ENCODE measurements around the gene WDR46. TPM values are rescaled to one million over a fixed set of nuclear protein-coding genes. Genes with fewer than 3 reads are reported as not detected.

The WDR46 gene
- total and polyA plus RNA-seq, 2 of the 13 experiments (the other 11 are each of a cell fraction or from before 2014, with no cell fraction given): 47.4 to 105 TPM

GRCh38 chr6:33247977-33248642, 40.9 kb downstream of the WDR46 start (continued):
- no peak for TF ChIP-seq TBX3 (IDR thresholded peaks at IDR 0.05; ENCODE audit: borderline replicate concordance)
- TF ChIP-seq KLF9 (CRISPR knock-in tag; IDR thresholded peaks at IDR 0.05; ENCODE audit: low read depth): no peak
- peak; percentile 56; the same call in 1 of the 2 replicates for TF ChIP-seq ZNF614 (CRISPR knock-in tag; IDR thresholded peaks at IDR 0.05; ENCODE audit: borderline replicate concordance)
- no peak for TF ChIP-seq BATF2 (CRISPR knock-in tag; IDR thresholded peaks at IDR 0.05)
- TF ChIP-seq SNAPC2 (CRISPR knock-in tag; IDR thresholded peaks at IDR 0.05): no peak
- no peak for TF ChIP-seq ZNF616 (CRISPR knock-in tag; IDR thresholded peaks at IDR 0.05; ENCODE audit: low read depth)
- TF ChIP-seq ZBTB7A (CRISPR knock-in tag; IDR thresholded peaks at IDR 0.05): 0 out of 2 replicates have a peak, but pooled peaks have one; percentile 28
- TF ChIP-seq MAZ (IDR thresholded peaks at IDR 0.05; ENCODE audit: borderline replicate concordance, low read depth, low read length): peak; percentile 57; the same call in 1 of the 2 replicates
- TF ChIP-seq MAZ (CRISPR knock-in tag; IDR thresholded peaks at IDR 0.05; ENCODE audit: low read depth): no peak; the same call in 1 of the 2 replicates
- no peak for TF ChIP-seq U2AF1 (optimal IDR thresholded peaks at IDR 0.05; ENCODE audit: low read depth, low read length)
- TF ChIP-seq RBM39 (IDR thresholded peaks at IDR 0.05; ENCODE audit: low read depth, low read length, poor library complexity, severe bottlenecking): no peak
- TF ChIP-seq, protein P1, sequence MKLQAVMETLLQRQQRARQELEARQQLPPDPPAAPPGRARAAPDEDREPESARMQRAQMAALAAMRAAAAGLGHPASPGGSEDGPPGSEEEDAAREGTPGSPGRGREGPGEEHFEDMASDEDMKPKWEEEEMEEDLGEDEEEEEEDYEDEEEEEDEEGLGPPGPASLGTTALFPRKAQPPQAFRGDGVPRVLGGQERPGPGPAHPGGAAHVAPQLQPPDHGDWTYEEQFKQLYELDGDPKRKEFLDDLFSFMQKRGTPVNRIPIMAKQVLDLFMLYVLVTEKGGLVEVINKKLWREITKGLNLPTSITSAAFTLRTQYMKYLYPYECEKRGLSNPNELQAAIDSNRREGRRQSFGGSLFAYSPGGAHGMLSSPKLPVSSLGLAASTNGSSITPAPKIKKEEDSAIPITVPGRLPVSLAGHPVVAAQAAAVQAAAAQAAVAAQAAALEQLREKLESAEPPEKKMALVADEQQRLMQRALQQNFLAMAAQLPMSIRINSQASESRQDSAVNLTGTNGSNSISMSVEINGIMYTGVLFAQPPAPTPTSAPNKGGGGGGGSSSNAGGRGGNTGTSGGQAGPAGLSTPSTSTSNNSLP (IDR thresholded peaks at IDR 0.05; ENCODE audit: low read depth, low read length): no peak
- TF ChIP-seq, protein P2, sequence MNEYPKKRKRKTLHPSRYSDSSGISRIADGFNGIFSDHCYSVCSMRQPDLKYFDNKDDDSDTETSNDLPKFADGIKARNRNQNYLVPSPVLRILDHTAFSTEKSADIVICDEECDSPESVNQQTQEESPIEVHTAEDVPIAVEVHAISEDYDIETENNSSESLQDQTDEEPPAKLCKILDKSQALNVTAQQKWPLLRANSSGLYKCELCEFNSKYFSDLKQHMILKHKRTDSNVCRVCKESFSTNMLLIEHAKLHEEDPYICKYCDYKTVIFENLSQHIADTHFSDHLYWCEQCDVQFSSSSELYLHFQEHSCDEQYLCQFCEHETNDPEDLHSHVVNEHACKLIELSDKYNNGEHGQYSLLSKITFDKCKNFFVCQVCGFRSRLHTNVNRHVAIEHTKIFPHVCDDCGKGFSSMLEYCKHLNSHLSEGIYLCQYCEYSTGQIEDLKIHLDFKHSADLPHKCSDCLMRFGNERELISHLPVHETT (CRISPR knock-in tag; conservative IDR thresholded peaks at IDR 0.05): no peak
- TF ChIP-seq ATF4 (CRISPR knock-in tag; IDR thresholded peaks at IDR 0.05): no peak
- TF ChIP-seq, protein P3, sequence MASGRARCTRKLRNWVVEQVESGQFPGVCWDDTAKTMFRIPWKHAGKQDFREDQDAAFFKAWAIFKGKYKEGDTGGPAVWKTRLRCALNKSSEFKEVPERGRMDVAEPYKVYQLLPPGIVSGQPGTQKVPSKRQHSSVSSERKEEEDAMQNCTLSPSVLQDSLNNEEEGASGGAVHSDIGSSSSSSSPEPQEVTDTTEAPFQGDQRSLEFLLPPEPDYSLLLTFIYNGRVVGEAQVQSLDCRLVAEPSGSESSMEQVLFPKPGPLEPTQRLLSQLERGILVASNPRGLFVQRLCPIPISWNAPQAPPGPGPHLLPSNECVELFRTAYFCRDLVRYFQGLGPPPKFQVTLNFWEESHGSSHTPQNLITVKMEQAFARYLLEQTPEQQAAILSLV (CRISPR knock-in tag; IDR thresholded peaks at IDR 0.05; ENCODE audit: borderline replicate concordance): no peak
- no peak for TF ChIP-seq TBL1XR1 (IDR thresholded peaks at IDR 0.05; ENCODE audit: borderline replicate concordance, low read length, partially characterized antibody)
- TF ChIP-seq, protein P4, sequence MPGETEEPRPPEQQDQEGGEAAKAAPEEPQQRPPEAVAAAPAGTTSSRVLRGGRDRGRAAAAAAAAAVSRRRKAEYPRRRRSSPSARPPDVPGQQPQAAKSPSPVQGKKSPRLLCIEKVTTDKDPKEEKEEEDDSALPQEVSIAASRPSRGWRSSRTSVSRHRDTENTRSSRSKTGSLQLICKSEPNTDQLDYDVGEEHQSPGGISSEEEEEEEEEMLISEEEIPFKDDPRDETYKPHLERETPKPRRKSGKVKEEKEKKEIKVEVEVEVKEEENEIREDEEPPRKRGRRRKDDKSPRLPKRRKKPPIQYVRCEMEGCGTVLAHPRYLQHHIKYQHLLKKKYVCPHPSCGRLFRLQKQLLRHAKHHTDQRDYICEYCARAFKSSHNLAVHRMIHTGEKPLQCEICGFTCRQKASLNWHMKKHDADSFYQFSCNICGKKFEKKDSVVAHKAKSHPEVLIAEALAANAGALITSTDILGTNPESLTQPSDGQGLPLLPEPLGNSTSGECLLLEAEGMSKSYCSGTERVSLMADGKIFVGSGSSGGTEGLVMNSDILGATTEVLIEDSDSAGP (CRISPR knock-in tag; IDR thresholded peaks at IDR 0.05; ENCODE audit: borderline replicate concordance): no peak
- no peak for TF ChIP-seq JUND (CRISPR knock-in tag; IDR thresholded peaks at IDR 0.05)
- peak; percentile 22; the same call in 1 of the 2 replicates for TF ChIP-seq TFDP1 (CRISPR knock-in tag; IDR thresholded peaks at IDR 0.05; ENCODE audit: borderline replicate concordance)
- TF ChIP-seq KLF6 (CRISPR knock-in tag; IDR thresholded peaks at IDR 0.05): 0 out of 2 replicates have a peak, but pooled peaks have one; percentile 46
